H1 (cell line): ENCODE measurements around the gene ZNF366. TPM values are rescaled to one million over a fixed set of nuclear protein-coding genes. Genes with fewer than 3 reads are reported as not detected.

ENCODE experiments used
- CTCF ChIA-PET: fragments of 300-600 bp; sonication (Branson Sonifier 250); formaldehyde crosslinking; loops from one replicate; lab custom pipeline; 2021; ENCODE audit not compliant: partially characterized antibody; lab: Charles Lee
- POLR2A ChIA-PET: fragments of 300-600 bp; sonication (Branson Sonifier 250); formaldehyde crosslinking; loops from one replicate; lab custom pipeline; 2021; ENCODE audit warnings: inconsistent platforms; ENCODE audit not compliant: partially characterized antibody; lab: Charles Lee
- DNase-seq, 2 experiments: peaks; one replicate each; pipeline versions ENCODE4 v3.0.0 to v3.0.0-alpha.2; 2010 to 2022; ENCODE audit warnings: low spot score in 2 of 2, low read depth in 1 of 2, mixed read lengths in 1 of 2
- FAIRE-seq: peaks from 2 replicates; lab custom pipeline; 2011; peaks lifted over from hg19 to GRCh38; lab: Jason Lieb, UNC
- H2AFZ ChIP-seq: 2 replicates; pipeline ENCODE4 v1.8.1; 2012; ENCODE audit warnings: low read length, inconsistent platforms
- H2AK5ac ChIP-seq: 2 replicates; pipeline ENCODE4 v1.6.1; 2013; ENCODE audit warnings: low read depth, low read length
- H2BK120ac ChIP-seq: replicated peaks from 2 replicates; pipeline ENCODE3; 2013; ENCODE audit warnings: low read depth, low read length, inconsistent platforms
- H2BK12ac ChIP-seq: 2 replicates; pipeline ENCODE4 v1.6.1; 2013; ENCODE audit warnings: low read depth, low read length
- H2BK15ac ChIP-seq: 2 replicates; pipeline ENCODE4 v1.6.1; 2013; ENCODE audit warnings: low read length
- H2BK20ac ChIP-seq: 2 replicates; pipeline ENCODE4 v1.6.1; 2013; ENCODE audit warnings: low read length
- H2BK5ac ChIP-seq: 2 replicates; pipeline ENCODE4 v1.6.1; 2013; ENCODE audit warnings: low read depth, low read length
- H3K14ac ChIP-seq: 2 replicates; pipeline ENCODE4 v1.6.1; 2013; ENCODE audit warnings: inconsistent platforms; ENCODE audit not compliant: insufficient read length
- H3K18ac ChIP-seq: 2 replicates; pipeline ENCODE4 v1.6.1; 2013; ENCODE audit warnings: low read length; ENCODE audit errors: extremely low read depth
- H3K23ac ChIP-seq: 2 replicates; pipeline ENCODE4 v1.6.1; 2013; ENCODE audit warnings: inconsistent platforms; ENCODE audit not compliant: insufficient read length
- H3K23me2 ChIP-seq: 2 replicates; pipeline ENCODE4 v1.6.1; 2013; ENCODE audit warnings: low read depth, low read length
- H3K27ac ChIP-seq: 2 replicates; pipeline ENCODE4 v1.6.1; 2011; ENCODE audit warnings: low read depth, low read length, inconsistent platforms
- H3K27me3 ChIP-seq, 4 experiments: replicated peaks in 1 of 4; 1 replicate in 1 of 4; 2 replicates in 3 of 4; pipeline versions ENCODE4 v1.6.1 to v1.8.1; 2011 to 2013; ENCODE audit warnings: low read length in 3 of 4, mild to moderate bottlenecking in 3 of 4, inconsistent platforms in 2 of 4, mixed read lengths in 2 of 4, moderate library complexity in 1 of 4; ENCODE audit not compliant: control insufficient read depth in 3 of 4, insufficient read depth in 3 of 4; ENCODE audit errors: extremely low read depth in 1 of 4
- H3K36me3 ChIP-seq, 4 experiments: 2 replicates each; pipeline versions ENCODE4 v1.6.1 to v1.8.1; 2011 to 2013; ENCODE audit warnings: mild to moderate bottlenecking in 4 of 4, low read length in 3 of 4, moderate library complexity in 2 of 4, control low read depth in 1 of 4, inconsistent platforms in 1 of 4; ENCODE audit not compliant: insufficient read depth in 4 of 4, control insufficient read depth in 2 of 4
- H3K4ac ChIP-seq: replicated peaks from 2 replicates; pipeline ENCODE3; 2013; ENCODE audit warnings: low read length, low read depth, mixed read lengths, inconsistent platforms; ENCODE audit not compliant: insufficient read length
- H3K4me1 ChIP-seq, 4 experiments: replicated peaks in 1 of 4; 1 replicate in 1 of 4; 2 replicates in 3 of 4; pipeline versions ENCODE4 v1.6.1 to v1.8.1; 2011 to 2013; ENCODE audit warnings: low read length in 3 of 4, inconsistent platforms in 2 of 4, mixed read lengths in 1 of 4; ENCODE audit not compliant: insufficient read depth in 4 of 4, control insufficient read depth in 3 of 4
- H3K4me2 ChIP-seq, 2 experiments: 2 replicates each; pipeline versions ENCODE4 v1.6.1 to v1.8.1; 2011 to 2013; ENCODE audit warnings: low read depth in 2 of 2, low read length in 2 of 2, control low read depth in 1 of 2, inconsistent platforms in 1 of 2, mild to moderate bottlenecking in 1 of 2; ENCODE audit not compliant: insufficient read depth in 1 of 2
- H3K4me3 ChIP-seq, 4 experiments: fragments of 200-600, 300-600 bp in 1 of 4; sonication (generic), shearing (Covaris generic), sonication (Bioruptor Twin) in 1 of 4; 2 replicates each; pipeline versions ENCODE4 v1.5.1 to v1.8.1; 2011 to 2016; ENCODE audit warnings: low read length in 4 of 4, low read depth in 3 of 4, control low read depth in 2 of 4, inconsistent platforms in 2 of 4, mild to moderate bottlenecking in 2 of 4, mixed read lengths in 1 of 4, moderate library complexity in 1 of 4; ENCODE audit not compliant: insufficient read depth in 2 of 4; ENCODE audit errors: extremely low read depth in 1 of 4
- H3K56ac ChIP-seq: replicated peaks from 2 replicates; pipeline ENCODE3; 2013; ENCODE audit warnings: low read depth, mild to moderate bottlenecking, mixed read lengths, low read length, inconsistent platforms; ENCODE audit not compliant: insufficient read length
- H3K79me1 ChIP-seq: 2 replicates; pipeline ENCODE4 v1.6.1; 2013; ENCODE audit warnings: low read depth, low read length, control low read depth
- H3K79me2 ChIP-seq, 2 experiments: 2 replicates each; pipeline versions ENCODE4 v1.6.1 to v1.8.1; 2012 to 2013; ENCODE audit warnings: low read length in 2 of 2, mild to moderate bottlenecking in 2 of 2, inconsistent platforms in 1 of 2; ENCODE audit not compliant: insufficient read depth in 2 of 2, control insufficient read depth in 1 of 2
- H3K9ac ChIP-seq, 4 experiments: replicated peaks in 1 of 4; 1 replicate in 1 of 4; 2 replicates in 3 of 4; pipeline versions ENCODE4 v1.6.1 to v1.8.1; 2011 to 2013; ENCODE audit warnings: low read depth in 3 of 4, low read length in 3 of 4, control low read depth in 2 of 4, mild to moderate bottlenecking in 2 of 4, moderate library complexity in 2 of 4, inconsistent platforms in 1 of 4; ENCODE audit errors: extremely low read depth in 1 of 4
- H3K9me3 ChIP-seq, 2 experiments: 2 replicates each; pipeline versions ENCODE4 v1.6.1 to v1.8.1; 2012 to 2013; ENCODE audit warnings: mild to moderate bottlenecking in 2 of 2, moderate library complexity in 2 of 2, control low read depth in 1 of 2, inconsistent platforms in 1 of 2, low read depth in 1 of 2, low read length in 1 of 2, mixed read lengths in 1 of 2; ENCODE audit not compliant: insufficient read depth in 2 of 2
- H4K20me1 ChIP-seq, 2 experiments: replicated peaks in 1 of 2; 2 replicates each; pipeline versions ENCODE3 to v1.8.1; 2011 to 2013; ENCODE audit warnings: inconsistent platforms in 2 of 2, low read length in 2 of 2, mild to moderate bottlenecking in 1 of 2; ENCODE audit not compliant: insufficient read depth in 2 of 2, control insufficient read depth in 1 of 2
- H4K5ac ChIP-seq: 2 replicates; pipeline ENCODE4 v1.6.1; 2013; ENCODE audit warnings: low read length, low read depth, mixed read lengths, inconsistent platforms; ENCODE audit not compliant: insufficient read length
- H4K8ac ChIP-seq: 2 replicates; pipeline ENCODE4 v1.8.0; 2013; ENCODE audit warnings: mild to moderate bottlenecking, moderate library complexity, low read length, inconsistent platforms; ENCODE audit not compliant: insufficient read depth; ENCODE audit errors: extremely low read depth
- H4K91ac ChIP-seq: replicated peaks from 2 replicates; pipeline ENCODE3; 2013; ENCODE audit warnings: low read length, mixed read lengths, inconsistent platforms; ENCODE audit not compliant: insufficient read length
- BACH1 ChIP-seq: IDR thresholded peaks from 2 replicates; pipeline ENCODE4 v1.6.1; 2012; ENCODE audit warnings: low read length, improper control_type of control experiment
- CBX5 ChIP-seq: fragments of 300-800, 300-1000 bp; sonication (generic); IDR thresholded peaks from 2 replicates; pipeline ENCODE4 v1.7.1; 2016; ENCODE audit warnings: antibody characterized with exemption, low read length, low read depth
- WGBS, 2 experiments: shearing (Covaris generic) in 1 of 2; methylation state at CpG; one replicate each; pipeline versions ENCODE4 v1.1.6 to v1.1.7; 2013 to 2015; ENCODE audit warnings: low lambda C conversion rate in 2 of 2, mixed read lengths in 2 of 2, inconsistent platforms in 1 of 2, low coverage in 1 of 2, missing lambda C conversion rate in 1 of 2; ENCODE audit not compliant: insufficient replicate concordance in 2 of 2, insufficient coverage in 1 of 2, insufficient read length in 1 of 2; ENCODE audit errors: extremely low coverage in 1 of 2, missing lambda C conversion rate in 1 of 2; 5-methylcytosine and 5-hydroxymethylcytosine counted together
- polyA plus RNA-seq, 7 experiments: library from polyadenylated mRNA; depleted of rRNA in 3 of 7; stranded (reverse) in 5 of 7; unstranded in 2 of 7; fragments of >200 nt in 5 of 7; fragments of 200-250 nt in 2 of 7; gene quantifications; 1 replicate in 5 of 7; 2 replicates in 1 of 7; 4 replicates in 1 of 7; pipeline versions ENCODE4 v1.2.1 to v1.2.3, GENCODE V29; 2011 to 2013; ENCODE audit warnings: missing spikeins in 2 of 7, mixed read lengths in 2 of 7
- total RNA-seq: library from RNA; stranded (reverse); fragmentation: NEBNext Ultra II Directional; extraction: Animal tissue kit (Norgen Biotek cat#: 25700); gene quantifications from 2 replicates; pipeline ENCODE4 v1.2.1, GENCODE V29; 2021

The ZNF366 gene
- total and polyA plus RNA-seq, 2 of the 8 experiments (the other 6 are each of a cell fraction or from before 2014, with no cell fraction given): not detected

- POLR2A ChIA-PET: no interaction called here
- H2AFZ ChIP-seq: no peak overlapping the region
Measured at GRCh38 chr5:72445969-72446368, 61.2 kb downstream of the ZNF366 start.

More at GRCh38 chr5:72445969-72446368, 61.2 kb downstream of the ZNF366 start:
- TF ChIP-seq BACH1 (no peak), CBX5 (no peak)
- H4K5ac ChIP-seq: no peak overlapping the region
- no peak overlapping the region for H3K14ac ChIP-seq
- 95% methylated on average over 2 of the region's 2 CpGs; no CpG with 5 or more reads in 1 of the 2 experiments for WGBS, 2 experiments
- no peak overlapping the region for H3K4me3 ChIP-seq
- no peak overlapping the region for H3K4me2 ChIP-seq
- H3K79me1 ChIP-seq: no peaks in the 10 kb centered on the region; the same call in 1 of the 2 replicates
- H3K79me2 ChIP-seq: no peaks in the 10 kb centered on the region
- no peak overlapping the region for H2BK20ac ChIP-seq
- H3K9me3 ChIP-seq: no peaks in the 10 kb centered on the region
- no peak overlapping the region for H3K56ac ChIP-seq
- H3K9ac ChIP-seq: no peak overlapping the region
- no peak overlapping the region for H3K4ac ChIP-seq
- no peaks in the 10 kb centered on the region for H3K27me3 ChIP-seq
- FAIRE-seq (no peak), DNase-seq (no peak)
- no peak overlapping the region for H2BK5ac ChIP-seq
- no peak overlapping the region for H3K27ac ChIP-seq
- no peak overlapping the region for H4K8ac ChIP-seq
- no peaks in the 10 kb centered on the region for H3K36me3 ChIP-seq
- H3K18ac ChIP-seq: no peak overlapping the region
- no peak overlapping the region for H3K23ac ChIP-seq
- H3K4me1 ChIP-seq: no peaks in the 10 kb centered on the region; a peak in 1 of 7 replicates
- no peak overlapping the region for H2BK12ac ChIP-seq
- H4K20me1 ChIP-seq: no peaks in the 10 kb centered on the region
- H4K91ac ChIP-seq: no peak overlapping the region
- CTCF ChIA-PET: interaction anchor here (1.0 to 1.4 kb wide), 2 partner anchors 18 to 42 kb away, joined by 4 to 7 read pairs; no protein-coding TSS in a partner anchor
- H3K23me2 ChIP-seq: no peaks in the 10 kb centered on the region
- no peak overlapping the region for H2BK15ac ChIP-seq
- no peak overlapping the region for H2BK120ac ChIP-seq
- H2AK5ac ChIP-seq: no peak overlapping the region
